Sigmoid colon (tissue), 7 donors: ENCODE measurements around the gene HMOX1. TPM values are rescaled to one million over a fixed set of nuclear protein-coding genes. Genes with fewer than 3 reads are reported as not detected.

Source experiments
- DNase-seq: peaks from one replicate; pipeline ENCODE4 v3.0.0-alpha.2; 2019
- H3K27ac ChIP-seq, 4 donors: fragments of 200-600 bp; sonication (generic); one replicate each; pipeline ENCODE4 v1.5.1; 2016 to 2019; ENCODE audit warnings: mild to moderate bottlenecking in 1 of 4
- H3K27me3 ChIP-seq, 3 donors: fragments of 200-600 bp; sonication (generic); one replicate each; pipeline ENCODE4 v1.5.1; 2019; ENCODE audit warnings: mild to moderate bottlenecking in 1 of 3
- H3K36me3 ChIP-seq, 4 donors: fragments of 200-600 bp; sonication (generic); one replicate each; pipeline ENCODE4 v1.5.1; 2016 to 2019
- H3K4me1 ChIP-seq, 4 donors: fragments of 200-600 bp; sonication (generic); one replicate each; pipeline ENCODE4 v1.5.1; 2017 to 2019
- H3K4me3 ChIP-seq, 4 donors: fragments of 200-600 bp; sonication (generic); one replicate each; pipeline ENCODE4 v1.5.1; 2017 to 2019; ENCODE audit warnings: mild to moderate bottlenecking in 2 of 4, moderate library complexity in 1 of 4
- H3K9me3 ChIP-seq, 4 donors: fragments of 200-600 bp in 3 of 4; sonication (generic) in 3 of 4; one replicate each; pipeline versions ENCODE4 v1.5.1 to v1.6.1; 2013 to 2019
- CTCF ChIP-seq, 4 experiments: fragments of 450-650 bp in 3 of 4; fragments of 200-600 bp in 1 of 4; IDR thresholded peaks; one replicate each; pipeline ENCODE4 v1.5.1; 2016 to 2019; ENCODE audit warnings: antibody characterized with exemption in 4 of 4, mild to moderate bottlenecking in 3 of 4, moderate library complexity in 2 of 4
- EP300 ChIP-seq, 4 donors: sonication (generic); formaldehyde crosslinking; IDR thresholded peaks; one replicate each; pipeline ENCODE4 v1.6.1; 2017; ENCODE audit warnings: antibody characterized with exemption in 4 of 4
- POLR2A ChIP-seq, 2 donors: fragments of 450-650 bp; IDR thresholded peaks; one replicate each; pipeline ENCODE4 v1.6.1; 2016; ENCODE audit warnings: antibody characterized with exemption in 2 of 2, mild to moderate bottlenecking in 2 of 2, moderate library complexity in 2 of 2
- POLR2AphosphoS5 ChIP-seq, 4 donors: sonication (generic); formaldehyde crosslinking; IDR thresholded peaks; one replicate each; pipeline ENCODE4 v1.6.1; 2017; ENCODE audit warnings: antibody characterized with exemption in 4 of 4
- WGBS, 2 donors: extraction: QIAGEN DNeasy Blood & Tissue Kit; methylation state at CpG; one replicate each; pipeline ENCODE4 v1.1.7; 2013; 5-methylcytosine and 5-hydroxymethylcytosine counted together
- intact Hi-C: fragments of 100-400 bp; cut with DNase I; formaldehyde crosslinking; loops from one replicate; pipeline ENCODE4 v1.15.1; 2023
- polyA plus RNA-seq, 3 donors: library from polyadenylated mRNA; stranded (reverse); fragments of 200-250 nt; gene quantifications; one replicate each; pipeline ENCODE4 v1.2.3, GENCODE V29; 2013
- total RNA-seq, 4 donors: library from RNA; depleted of rRNA; stranded (reverse); fragments of >200 nt; gene quantifications; one replicate each; pipeline ENCODE4 v1.1.0, GENCODE V29; 2016
- donor health status: healthy with polysubstance abuse.
- donor health status: Bipolar disorder and iron deficiency.
- donor health status: healthy.

Gene HMOX1
- total and polyA plus RNA-seq, 7 donors: 5.0 to 138 (median 35.5) TPM

GRCh38 chr22:35419756-35420155, 38.9 kb downstream of the HMOX1 start:
- intact Hi-C loops: no loop called here
- peaks cover 0 to 97% (median 21%) of the 10 kb centered on the region in 4 donors for H3K36me3 ChIP-seq
- H3K4me3 ChIP-seq: no peak overlapping the region
- TF ChIP-seq EP300 (IDR thresholded peaks at IDR 0.05) (no peak), POLR2AphosphoS5 (IDR thresholded peaks at IDR 0.05) (no peak), POLR2A (IDR thresholded peaks at IDR 0.05) (no peak), CTCF (IDR thresholded peaks at IDR 0.05) (no peak)
- H3K27ac ChIP-seq: no peak overlapping the region
- H3K9me3 ChIP-seq: no peaks in the 10 kb centered on the region
- WGBS, 2 donors: 97% methylated on average over 10 of the region's 10 CpGs
- no peaks in the 10 kb centered on the region for H3K27me3 ChIP-seq
- no peaks in the 10 kb centered on the region for H3K4me1 ChIP-seq
- no peak for DNase-seq

- Histone ChIP-seq H3K27ac (no peak overlapping the region), H3K9me3 (no peaks in the 10 kb centered on the region), H3K4me1 (no peaks in the 10 kb centered on the region), H3K27me3 (no peaks in the 10 kb centered on the region), H3K36me3 (peaks cover 0 to 85% (median 20%) of the 10 kb centered on the region in 4 donors), H3K4me3 (no peak overlapping the region)
- intact Hi-C loops: no loop called here
- whole genome bisulfite sequencing, 2 donors: 94 to 97% methylated on average over 12 of the region's 12 CpGs
- DNase-seq: no peak
- TF ChIP-seq CTCF (IDR thresholded peaks at IDR 0.05) (no peak), EP300 (IDR thresholded peaks at IDR 0.05) (no peak), POLR2A (IDR thresholded peaks at IDR 0.05) (no peak), POLR2AphosphoS5 (IDR thresholded peaks at IDR 0.05) (no peak)
These were observed 40.2 kb downstream of the HMOX1 start for GRCh38 chr22:35421121-35421520.

- TF ChIP-seq CTCF (IDR thresholded peaks at IDR 0.05) (no peak), EP300 (IDR thresholded peaks at IDR 0.05) (no peak), POLR2AphosphoS5 (IDR thresholded peaks at IDR 0.05) (no peak), POLR2A (IDR thresholded peaks at IDR 0.05) (no peak)
- no peaks in the 10 kb centered on the region for H3K9me3 ChIP-seq
- peaks cover 0 to 76% (median 13%) of the 10 kb centered on the region in 4 donors for H3K36me3 ChIP-seq
- no peak overlapping the region for H3K4me3 ChIP-seq
- H3K27me3 ChIP-seq: no peaks in the 10 kb centered on the region
- no peaks in the 10 kb centered on the region for H3K4me1 ChIP-seq
- intact Hi-C loops: no loop called here
- 96% methylated on average over 4 of the region's 4 CpGs for WGBS, 2 donors
- no peak overlapping the region for H3K27ac ChIP-seq
- no peak for DNase-seq
These were observed 41.2 kb downstream of the HMOX1 start for GRCh38 chr22:35422145-35422544.

- H3K9me3 ChIP-seq: no peaks in the 10 kb centered on the region
- TF ChIP-seq EP300 (IDR thresholded peaks at IDR 0.05): no peak
- no peak for TF ChIP-seq POLR2A (IDR thresholded peaks at IDR 0.05)
- TF ChIP-seq POLR2AphosphoS5 (IDR thresholded peaks at IDR 0.05): no peak
- no peak for TF ChIP-seq CTCF (IDR thresholded peaks at IDR 0.05)
- H3K27ac ChIP-seq: no peak overlapping the region
- H3K36me3 ChIP-seq: peaks cover 0 to 68% (median 12%) of the 10 kb centered on the region in 4 donors
- no peaks in the 10 kb centered on the region for H3K27me3 ChIP-seq
- WGBS, 2 donors: 97% methylated on average over 9 of the region's 9 CpGs
- H3K4me3 ChIP-seq: no peak overlapping the region
- DNase-seq: no peak
- no peaks in the 10 kb centered on the region for H3K4me1 ChIP-seq
- intact Hi-C loops: no loop called here
These were observed 42.0 kb downstream of the HMOX1 start for GRCh38 chr22:35422936-35423335.

GRCh38 chr22:35424081-35424480, 43.2 kb downstream of the HMOX1 start:
- Histone ChIP-seq H3K4me3 (no peak overlapping the region), H3K27ac (no peak overlapping the region), H3K4me1 (no peaks in the 10 kb centered on the region), H3K27me3 (no peaks in the 10 kb centered on the region), H3K36me3 (peaks cover 0 to 57% (median 11%) of the 10 kb centered on the region in 4 donors), H3K9me3 (no peaks in the 10 kb centered on the region)
- 95 to 96% methylated on average over 26 of the region's 26 CpGs for WGBS, 2 donors
- no peak for DNase-seq
- intact Hi-C loops: no loop called here
- TF ChIP-seq EP300 (IDR thresholded peaks at IDR 0.05) (no peak), POLR2A (IDR thresholded peaks at IDR 0.05) (no peak), POLR2AphosphoS5 (IDR thresholded peaks at IDR 0.05) (no peak), CTCF (IDR thresholded peaks at IDR 0.05) (no peak)
